HepG2 (cell line): Measurements from ENCODE around the gene TSEN34.

ENCODE experiments used
- ELF4 ChIP-seq: sonication (generic); formaldehyde crosslinking; IDR thresholded peaks from 2 replicates; pipeline ENCODE4 v1.5.0; 2020; ENCODE audit warnings: missing genetic modification reagents, mild to moderate bottlenecking, moderate library complexity, borderline replicate concordance
- FOXM1 ChIP-seq: sonication (generic); formaldehyde crosslinking; IDR thresholded peaks from 2 replicates; pipeline ENCODE4 v1.5.0; 2020; ENCODE audit warnings: missing genetic modification reagents
- MAFK ChIP-seq, 2 experiments: IDR thresholded peaks in 1 of 2; conservative IDR thresholded peaks in 1 of 2; 2 replicates each; pipeline ENCODE4 v1.6.1; 2011; ENCODE audit warnings: improper control_type of control experiment in 2 of 2, low read length in 2 of 2
- MEIS1 ChIP-seq: sonication (generic); formaldehyde crosslinking; IDR thresholded peaks from 2 replicates; pipeline ENCODE4 v1.9.0; 2021; ENCODE audit warnings: mild to moderate bottlenecking, missing genetic modification reagents, moderate library complexity, borderline replicate concordance
- RAD21 ChIP-seq: fragments of 450-650 bp; formaldehyde crosslinking; IDR thresholded peaks from 2 replicates; pipeline ENCODE4 v1.5.0; 2020; ENCODE audit warnings: mild to moderate bottlenecking
- SIN3B ChIP-seq: fragments of 150-350 bp; IDR thresholded peaks from 2 replicates; pipeline ENCODE4 v1.6.1; 2014; ENCODE audit warnings: low read length
- TF ChIP-seq, protein P1 (sequence below): sonication (generic); formaldehyde crosslinking; IDR thresholded peaks from 2 replicates; pipeline ENCODE4 v1.5.0; 2020; ENCODE audit warnings: mild to moderate bottlenecking, missing genetic modification reagents, moderate library complexity
- TF ChIP-seq, protein P2 (sequence below): sonication (generic); formaldehyde crosslinking; conservative IDR thresholded peaks from 2 replicates; pipeline ENCODE4 v1.8.0; 2022; ENCODE audit warnings: missing genetic modification reagents
- TF ChIP-seq, protein P3 (sequence below): IDR thresholded peaks from 2 replicates; pipeline ENCODE4 v1.6.1; 2012; ENCODE audit warnings: inconsistent platforms

DNA sequence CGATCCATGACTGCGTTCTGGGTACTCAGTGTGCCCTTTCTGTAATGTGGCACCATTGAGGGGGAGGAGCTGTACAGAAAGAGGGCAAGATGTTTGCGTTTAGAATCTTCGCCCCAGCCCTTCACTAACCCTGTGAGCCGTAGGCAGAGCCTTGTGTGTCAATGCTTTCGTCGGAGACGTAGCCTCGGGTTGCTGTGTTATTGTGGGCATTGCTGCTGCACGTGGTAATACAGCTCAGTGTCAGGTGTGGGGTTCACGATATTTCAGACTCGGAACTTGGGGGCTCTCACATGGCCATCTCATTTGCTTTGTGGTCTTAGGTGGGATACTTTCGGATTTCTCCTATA, 15.7 kb downstream of the TSEN34 start:
- TF ChIP-seq MAFK (conservative IDR thresholded peaks at IDR 0.05 in 1 of 2, IDR thresholded peaks at IDR 0.05 in 1 of 2; ENCODE audit: low read length in 2 of 2) (no peak), FOXM1 (CRISPR knock-in tag) (no peak), MEIS1 (no peak), RAD21 (CRISPR knock-in tag) (no peak), ELF4 (CRISPR knock-in tag) (no peak), SIN3B (no peak)
- TF ChIP-seq, protein P1, sequence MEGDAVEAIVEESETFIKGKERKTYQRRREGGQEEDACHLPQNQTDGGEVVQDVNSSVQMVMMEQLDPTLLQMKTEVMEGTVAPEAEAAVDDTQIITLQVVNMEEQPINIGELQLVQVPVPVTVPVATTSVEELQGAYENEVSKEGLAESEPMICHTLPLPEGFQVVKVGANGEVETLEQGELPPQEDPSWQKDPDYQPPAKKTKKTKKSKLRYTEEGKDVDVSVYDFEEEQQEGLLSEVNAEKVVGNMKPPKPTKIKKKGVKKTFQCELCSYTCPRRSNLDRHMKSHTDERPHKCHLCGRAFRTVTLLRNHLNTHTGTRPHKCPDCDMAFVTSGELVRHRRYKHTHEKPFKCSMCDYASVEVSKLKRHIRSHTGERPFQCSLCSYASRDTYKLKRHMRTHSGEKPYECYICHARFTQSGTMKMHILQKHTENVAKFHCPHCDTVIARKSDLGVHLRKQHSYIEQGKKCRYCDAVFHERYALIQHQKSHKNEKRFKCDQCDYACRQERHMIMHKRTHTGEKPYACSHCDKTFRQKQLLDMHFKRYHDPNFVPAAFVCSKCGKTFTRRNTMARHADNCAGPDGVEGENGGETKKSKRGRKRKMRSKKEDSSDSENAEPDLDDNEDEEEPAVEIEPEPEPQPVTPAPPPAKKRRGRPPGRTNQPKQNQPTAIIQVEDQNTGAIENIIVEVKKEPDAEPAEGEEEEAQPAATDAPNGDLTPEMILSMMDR (CRISPR knock-in tag), result no peak
- TF ChIP-seq, protein P2, sequence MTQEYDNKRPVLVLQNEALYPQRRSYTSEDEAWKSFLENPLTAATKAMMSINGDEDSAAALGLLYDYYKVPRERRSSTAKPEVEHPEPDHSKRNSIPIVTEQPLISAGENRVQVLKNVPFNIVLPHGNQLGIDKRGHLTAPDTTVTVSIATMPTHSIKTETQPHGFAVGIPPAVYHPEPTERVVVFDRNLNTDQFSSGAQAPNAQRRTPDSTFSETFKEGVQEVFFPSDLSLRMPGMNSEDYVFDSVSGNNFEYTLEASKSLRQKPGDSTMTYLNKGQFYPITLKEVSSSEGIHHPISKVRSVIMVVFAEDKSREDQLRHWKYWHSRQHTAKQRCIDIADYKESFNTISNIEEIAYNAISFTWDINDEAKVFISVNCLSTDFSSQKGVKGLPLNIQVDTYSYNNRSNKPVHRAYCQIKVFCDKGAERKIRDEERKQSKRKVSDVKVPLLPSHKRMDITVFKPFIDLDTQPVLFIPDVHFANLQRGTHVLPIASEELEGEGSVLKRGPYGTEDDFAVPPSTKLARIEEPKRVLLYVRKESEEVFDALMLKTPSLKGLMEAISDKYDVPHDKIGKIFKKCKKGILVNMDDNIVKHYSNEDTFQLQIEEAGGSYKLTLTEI (CRISPR knock-in tag), result no peak
- TF ChIP-seq, protein P3, sequence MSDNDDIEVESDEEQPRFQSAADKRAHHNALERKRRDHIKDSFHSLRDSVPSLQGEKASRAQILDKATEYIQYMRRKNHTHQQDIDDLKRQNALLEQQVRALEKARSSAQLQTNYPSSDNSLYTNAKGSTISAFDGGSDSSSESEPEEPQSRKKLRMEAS, result no peak
